ENCODE results near the gene PDZD4.

PDZD4 gene

DNA sequence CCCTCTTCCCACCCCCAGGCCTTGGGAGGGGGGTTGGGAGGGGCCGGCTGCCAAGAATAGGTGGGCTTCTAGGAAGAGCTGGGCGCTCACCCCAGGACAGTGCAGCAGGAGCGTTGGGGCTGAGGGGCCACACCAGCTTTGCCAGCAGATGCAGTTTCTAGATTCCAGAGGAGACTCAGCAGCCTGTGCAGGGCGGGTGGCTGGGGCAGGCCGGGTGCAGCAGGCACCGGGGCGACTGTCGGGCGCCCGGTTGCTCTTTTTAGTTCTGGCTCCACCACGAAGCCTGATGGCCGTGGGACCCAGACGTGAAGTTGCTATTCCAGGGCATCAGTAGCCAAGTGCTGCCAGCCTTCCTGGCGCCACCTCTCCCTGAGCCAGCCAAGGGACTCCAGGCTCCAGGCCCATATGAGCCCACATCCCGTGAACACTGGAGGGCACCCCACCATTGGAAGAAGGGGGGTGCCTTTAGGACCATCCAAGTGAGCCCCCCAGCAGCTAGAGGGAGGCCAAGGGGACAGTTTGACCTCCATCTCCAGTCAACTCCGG lies 30.1 kb downstream of the PDZD4 start:
- no peak overlapping the region for H3K23ac ChIP-seq (ENCODE audit: low read length in 2 of 2)
- no peak overlapping the region for H4K8ac ChIP-seq (ENCODE audit: low read length)
- no peak overlapping the region for H3K14ac ChIP-seq (ENCODE audit: low read length in 2 of 2)
- H3K9me3 ChIP-seq (ENCODE audit: control insufficient read depth, low read length): peaks cover 8% of the 10 kb centered on the region
- no peak overlapping the region for H3K4me2 ChIP-seq (ENCODE audit: low read length, poor library complexity, severe bottlenecking)
- H3K27ac ChIP-seq (ENCODE audit: low read length, poor library complexity, severe bottlenecking): no peak overlapping the region
- DNase-seq: no peak
- 98% methylated on average over 15 of the region's 16 CpGs for WGBS
- no peak overlapping the region for H2BK120ac ChIP-seq (ENCODE audit: low read depth, low read length)
- H3K36me3 ChIP-seq (ENCODE audit: control insufficient read depth in 1 of 2, insufficient read depth in 2 of 2, low read depth in 1 of 2, low read length in 2 of 2): peaks cover 25 to 39% of the 10 kb centered on the region in 2 experiments
- H2BK15ac ChIP-seq (ENCODE audit: low read depth, poor library complexity, severe bottlenecking): no peak overlapping the region
- H3K79me1 ChIP-seq (replicated peaks; ENCODE audit: low read length, poor library complexity, severe bottlenecking): peaks cover 3% of the 10 kb centered on the region
- H2AFZ ChIP-seq (ENCODE audit: low read depth, low read length): no peak overlapping the region
- no peak overlapping the region for H3K18ac ChIP-seq (ENCODE audit: low read depth in 1 of 2, low read length in 2 of 2)
- H3K4me3 ChIP-seq (ENCODE audit: insufficient read depth in 1 of 2, low read depth in 1 of 2, low read length in 2 of 2): no peak overlapping the region
- H4K91ac ChIP-seq (ENCODE audit: low read length): no peak overlapping the region
- no peak overlapping the region for H3K4ac ChIP-seq (ENCODE audit: low read depth in 1 of 2, low read length in 2 of 2)
- H3K27me3 ChIP-seq (ENCODE audit: control insufficient read depth in 1 of 2, insufficient read depth in 1 of 2, low read length in 2 of 2): peaks cover 0 to 7% of the 10 kb centered on the region in 2 experiments
- no peak overlapping the region for H3K9ac ChIP-seq (ENCODE audit: low read length)
- no peak overlapping the region for H2BK5ac ChIP-seq (ENCODE audit: low read depth, low read length, poor library complexity, severe bottlenecking)
- H3K4me1 ChIP-seq (ENCODE audit: control insufficient read depth, insufficient read depth, low read depth, low read length): peaks cover 13% of the 10 kb centered on the region
- no peak overlapping the region for H2AK5ac ChIP-seq (ENCODE audit: low read length, severe bottlenecking)
- H2BK12ac ChIP-seq (ENCODE audit: low read length in 2 of 2): no peak overlapping the region

DNA sequence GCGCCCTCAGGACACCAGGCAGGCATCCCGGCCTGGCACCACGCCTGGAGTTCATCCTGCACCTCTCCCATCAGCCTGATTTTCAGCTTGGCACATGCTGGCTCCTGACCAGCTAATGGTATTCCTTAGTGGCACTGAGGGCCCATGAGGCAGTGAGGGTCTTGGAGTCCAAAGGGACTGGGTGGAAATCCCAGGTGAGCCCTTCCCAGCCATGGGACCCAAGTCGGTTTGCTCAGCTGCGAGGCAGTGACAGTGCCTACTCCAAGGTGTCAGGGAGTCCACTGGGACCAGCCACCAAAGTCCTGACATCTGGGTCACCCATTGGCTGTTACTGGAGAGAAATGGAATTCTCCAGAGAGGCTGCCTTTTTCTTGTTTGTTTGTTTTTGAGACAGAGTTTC lies 31.0 kb downstream of the PDZD4 start:
- Histone ChIP-seq H3K79me1 (replicated peaks; ENCODE audit: low read length, poor library complexity, severe bottlenecking) (peaks cover 3% of the 10 kb centered on the region), H3K4me1 (ENCODE audit: control insufficient read depth, insufficient read depth, low read depth, low read length) (peaks cover 13% of the 10 kb centered on the region), H3K14ac (ENCODE audit: low read length in 2 of 2) (no peak overlapping the region), H3K36me3 (ENCODE audit: control insufficient read depth in 1 of 2, insufficient read depth in 2 of 2, low read depth in 1 of 2, low read length in 2 of 2) (peaks cover 25 to 39% of the 10 kb centered on the region in 2 experiments), H3K9me3 (ENCODE audit: control insufficient read depth, low read length) (peaks cover 8% of the 10 kb centered on the region), H2BK120ac (ENCODE audit: low read depth, low read length) (no peak overlapping the region), H3K23ac (ENCODE audit: low read length in 2 of 2) (no peak overlapping the region), H4K91ac (ENCODE audit: low read length) (no peak overlapping the region), H3K4me2 (ENCODE audit: low read length, poor library complexity, severe bottlenecking) (no peak overlapping the region), H4K8ac (ENCODE audit: low read length) (no peak overlapping the region), H2BK5ac (ENCODE audit: low read depth, low read length, poor library complexity, severe bottlenecking) (no peak overlapping the region), H3K4ac (ENCODE audit: low read depth in 1 of 2, low read length in 2 of 2) (no peak overlapping the region), H2BK15ac (ENCODE audit: low read depth, poor library complexity, severe bottlenecking) (no peak overlapping the region), H3K4me3 (ENCODE audit: insufficient read depth in 1 of 2, low read depth in 1 of 2, low read length in 2 of 2) (no peak overlapping the region), H2AFZ (ENCODE audit: low read depth, low read length) (no peak overlapping the region), H3K27me3 (ENCODE audit: control insufficient read depth in 1 of 2, insufficient read depth in 1 of 2, low read length in 2 of 2) (peaks cover 0 to 5% of the 10 kb centered on the region in 2 experiments), H3K27ac (ENCODE audit: low read length, poor library complexity, severe bottlenecking) (no peak overlapping the region), H3K9ac (ENCODE audit: low read length) (no peak overlapping the region), H2BK12ac (ENCODE audit: low read length in 2 of 2) (no peak overlapping the region), H3K18ac (ENCODE audit: low read depth in 1 of 2, low read length in 2 of 2) (no peak overlapping the region), H2AK5ac (ENCODE audit: low read length, severe bottlenecking) (no peak overlapping the region)
- DNase-seq: no peak
- WGBS: 100% methylated on average over 2 of the region's 5 CpGs

DNA sequence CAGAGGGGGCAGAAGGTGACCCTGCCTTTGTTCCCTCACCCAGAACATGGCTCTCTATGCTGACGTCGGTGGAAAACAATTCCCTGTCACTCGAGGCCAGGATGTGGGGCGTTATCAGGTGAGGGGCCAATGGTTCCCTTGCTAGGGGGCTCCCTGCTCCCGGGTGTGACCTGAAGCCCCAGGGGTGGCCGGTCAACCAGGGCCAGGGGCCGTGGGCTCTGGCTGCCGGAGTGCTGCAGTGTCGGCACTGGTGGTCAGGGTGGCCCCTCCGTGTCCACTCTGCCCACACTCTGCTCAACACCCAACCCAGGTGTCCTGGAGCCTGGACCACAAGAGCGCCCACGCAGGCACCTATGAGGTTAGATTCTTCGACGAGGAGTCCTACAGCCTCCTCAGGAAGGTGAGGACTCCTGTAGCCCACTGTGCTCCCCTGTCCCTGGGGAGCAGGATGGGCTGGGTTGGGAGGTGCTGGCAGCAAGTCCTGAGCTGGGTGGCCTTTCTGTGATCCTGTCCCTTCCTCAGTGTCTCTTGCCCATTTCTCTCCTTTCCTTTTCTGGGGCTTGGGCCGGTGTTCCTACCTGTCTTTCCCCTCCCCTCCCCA lies 32.8 kb downstream of the PDZD4 start:
- no peak overlapping the region for H4K91ac ChIP-seq (ENCODE audit: low read length)
- H2AFZ ChIP-seq (ENCODE audit: low read depth, low read length): no peak overlapping the region
- H3K36me3 ChIP-seq (ENCODE audit: control insufficient read depth in 1 of 2, insufficient read depth in 2 of 2, low read depth in 1 of 2, low read length in 2 of 2): peaks cover 25 to 41% of the 10 kb centered on the region in 2 experiments
- no peak overlapping the region for H3K18ac ChIP-seq (ENCODE audit: low read depth in 1 of 2, low read length in 2 of 2)
- no peak overlapping the region for H3K4me2 ChIP-seq (ENCODE audit: low read length, poor library complexity, severe bottlenecking)
- no peak overlapping the region for H3K14ac ChIP-seq (ENCODE audit: low read length in 2 of 2)
- H3K4me1 ChIP-seq (ENCODE audit: control insufficient read depth, insufficient read depth, low read depth, low read length): peaks cover 18% of the 10 kb centered on the region
- 97% methylated on average over 9 of the region's 15 CpGs for WGBS
- peaks cover 10% of the 10 kb centered on the region for H3K9me3 ChIP-seq (ENCODE audit: control insufficient read depth, low read length)
- H2BK120ac ChIP-seq (ENCODE audit: low read depth, low read length): no peak overlapping the region
- H3K4me3 ChIP-seq (ENCODE audit: insufficient read depth in 1 of 2, low read depth in 1 of 2, low read length in 2 of 2): no peak overlapping the region
- no peak overlapping the region for H3K4ac ChIP-seq (ENCODE audit: low read depth in 1 of 2, low read length in 2 of 2)
- H2BK12ac ChIP-seq (ENCODE audit: low read length in 2 of 2): no peak overlapping the region
- no peak overlapping the region for H2BK5ac ChIP-seq (ENCODE audit: low read depth, low read length, poor library complexity, severe bottlenecking)
- H3K79me1 ChIP-seq (replicated peaks; ENCODE audit: low read length, poor library complexity, severe bottlenecking): peaks cover 3% of the 10 kb centered on the region
- no peak overlapping the region for H3K9ac ChIP-seq (ENCODE audit: low read length)
- H3K27me3 ChIP-seq (ENCODE audit: control insufficient read depth in 1 of 2, insufficient read depth in 1 of 2, low read length in 2 of 2): no peaks in the 10 kb centered on the region
- no peak overlapping the region for H4K8ac ChIP-seq (ENCODE audit: low read length)
- H2BK15ac ChIP-seq (ENCODE audit: low read depth, poor library complexity, severe bottlenecking): no peak overlapping the region
- H3K27ac ChIP-seq (ENCODE audit: low read length, poor library complexity, severe bottlenecking): no peak overlapping the region
- no peak for DNase-seq
- H3K23ac ChIP-seq (ENCODE audit: low read length in 2 of 2): no peak overlapping the region
- H2AK5ac ChIP-seq (ENCODE audit: low read length, severe bottlenecking): no peak overlapping the region

DNA sequence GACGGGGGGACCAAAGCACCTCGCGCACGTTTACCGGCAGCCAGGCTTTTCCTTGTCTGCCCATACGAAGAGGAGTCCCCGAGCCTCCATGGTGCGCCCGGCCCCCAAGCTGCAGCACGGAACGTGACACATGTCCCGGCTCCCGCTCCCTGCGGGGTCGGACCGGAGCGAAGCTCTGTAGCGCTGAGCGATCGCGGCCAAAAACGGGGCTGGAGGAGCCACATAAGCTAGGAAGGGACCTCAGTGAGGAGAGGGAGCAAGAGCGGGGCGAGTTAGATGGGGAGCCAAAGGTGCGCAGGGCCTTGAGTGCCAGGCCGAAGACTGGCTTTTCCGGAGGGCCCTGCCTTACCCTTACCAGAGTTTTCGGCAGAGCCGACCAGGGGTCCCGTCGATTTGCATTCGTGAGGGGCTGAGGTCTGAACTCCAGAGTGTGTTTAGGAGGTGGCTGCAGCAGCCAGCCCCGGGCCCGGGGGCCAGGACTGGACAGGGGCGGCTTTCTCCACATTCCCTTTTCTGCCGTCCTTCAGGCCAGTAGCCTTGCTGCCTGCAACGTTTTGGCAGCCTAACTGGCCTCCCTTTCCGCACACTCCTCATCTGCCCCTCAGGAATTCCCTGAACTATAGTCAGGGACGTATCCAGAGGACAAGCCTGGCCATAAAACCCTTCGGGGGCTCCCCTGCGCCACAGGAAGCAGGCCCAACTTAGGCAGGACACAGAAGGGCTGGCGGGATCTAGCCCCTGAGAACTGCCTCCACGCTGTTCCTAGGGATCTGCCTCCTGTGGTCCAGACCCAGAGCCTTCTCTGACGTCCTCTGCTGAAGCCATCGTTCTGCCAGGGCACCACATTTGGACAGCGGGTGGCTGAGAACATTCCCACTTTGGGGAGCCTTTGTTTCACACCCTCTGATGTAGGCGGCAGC lies 35.2 kb downstream of the PDZD4 start:
- WGBS: 5% methylated on average over 43 of the region's 47 CpGs
- H3K18ac ChIP-seq (ENCODE audit: low read depth in 1 of 2, low read length in 2 of 2): peak overlapping the region; percentile 59 to 85

More for the DNA sequence above, 35.2 kb downstream of the PDZD4 start:
- H3K4me3 ChIP-seq (ENCODE audit: insufficient read depth in 1 of 2, low read depth in 1 of 2, low read length in 2 of 2): peak overlapping the region; percentile 74 to 83
- peak; percentile 26 for DNase-seq
- peak overlapping the region in 1 of 2 experiments; percentile 97 for H3K14ac ChIP-seq (ENCODE audit: low read length in 2 of 2)
- no peak overlapping the region for H2BK5ac ChIP-seq (ENCODE audit: low read depth, low read length, poor library complexity, severe bottlenecking)
- peak overlapping the region; percentile 78 for H3K4me2 ChIP-seq (ENCODE audit: low read length, poor library complexity, severe bottlenecking)
- H3K79me1 ChIP-seq (replicated peaks; ENCODE audit: low read length, poor library complexity, severe bottlenecking): peaks cover 6% of the 10 kb centered on the region
- peak overlapping the region; percentile 23 for H3K27ac ChIP-seq (ENCODE audit: low read length, poor library complexity, severe bottlenecking)
- H4K91ac ChIP-seq (ENCODE audit: low read length): peak overlapping the region; percentile 25
- no peak overlapping the region for H2BK120ac ChIP-seq (ENCODE audit: low read depth, low read length)
- peak overlapping the region in 1 of 2 experiments; percentile 40 for H3K23ac ChIP-seq (ENCODE audit: low read length in 2 of 2)
- H3K36me3 ChIP-seq (ENCODE audit: control insufficient read depth in 1 of 2, insufficient read depth in 2 of 2, low read depth in 1 of 2, low read length in 2 of 2): peaks cover 30 to 61% of the 10 kb centered on the region in 2 experiments
- peak overlapping the region; percentile 94 for H3K9ac ChIP-seq (ENCODE audit: low read length)
- H3K4ac ChIP-seq (ENCODE audit: low read depth in 1 of 2, low read length in 2 of 2): peak overlapping the region; percentile 35 to 80
- H2BK15ac ChIP-seq (ENCODE audit: low read depth, poor library complexity, severe bottlenecking): no peak overlapping the region
- peaks cover 19% of the 10 kb centered on the region for H3K4me1 ChIP-seq (ENCODE audit: control insufficient read depth, insufficient read depth, low read depth, low read length)
- H2BK12ac ChIP-seq (ENCODE audit: low read length in 2 of 2): peak overlapping the region in 1 of 2 experiments; percentile 37
- peaks cover 11% of the 10 kb centered on the region for H3K9me3 ChIP-seq (ENCODE audit: control insufficient read depth, low read length)
- H2AK5ac ChIP-seq (ENCODE audit: low read length, severe bottlenecking): no peak overlapping the region
- H3K27me3 ChIP-seq (ENCODE audit: control insufficient read depth in 1 of 2, insufficient read depth in 1 of 2, low read length in 2 of 2): no peaks in the 10 kb centered on the region
- peak overlapping the region; percentile 4 for H4K8ac ChIP-seq (ENCODE audit: low read length)
- H2AFZ ChIP-seq (ENCODE audit: low read depth, low read length): no peak overlapping the region
